GM21528 (cell line): ENCODE measurements around the gene TMED1.
"Not testable (repeated sequence)": the region's sequence is repeated elsewhere in the genome, so short reads cannot be mapped to it uniquely, and the experiment has no call there.

Experiments used
- ATAC-seq: cut with Tn5 transposase; IDR thresholded peaks from one replicate; pipeline ENCODE4 v1.9.1; 2021; ENCODE audit warnings: mild to moderate bottlenecking, moderate library complexity; ENCODE audit not compliant: unreplicated experiment, low FRiP score

TMED1 gene

DNA sequence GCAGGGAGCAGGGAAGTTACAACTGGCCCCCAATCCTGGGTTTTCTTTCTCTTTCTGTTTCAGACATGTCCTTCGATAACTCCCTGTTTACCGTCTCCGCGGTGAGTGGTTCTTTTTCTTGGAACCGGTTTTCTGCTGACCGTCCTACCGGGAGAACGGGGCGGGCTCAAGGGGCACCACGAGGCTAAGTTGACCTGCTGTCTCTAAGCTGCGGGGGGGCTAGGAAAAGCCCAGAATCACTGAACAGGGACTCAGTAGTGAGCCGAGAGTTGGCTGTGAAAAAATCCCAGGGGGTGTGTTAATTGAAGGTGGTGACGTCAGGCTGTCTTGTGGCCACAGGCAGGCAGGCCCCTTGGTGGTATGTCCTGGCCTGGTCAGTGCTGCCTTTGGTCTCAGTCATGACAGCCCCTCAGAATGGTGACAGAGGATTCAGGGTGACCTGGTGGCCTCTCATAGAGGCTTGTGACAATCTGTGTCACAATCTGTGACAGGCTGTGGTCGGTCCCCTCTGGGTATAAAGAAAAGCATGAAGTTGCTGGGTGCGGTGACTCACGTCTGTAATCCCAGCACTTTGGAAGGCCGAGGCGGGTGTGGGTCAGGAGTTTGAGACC is 27.2 kb upstream of the TMED1 start:
- no peak for ATAC-seq

DNA sequence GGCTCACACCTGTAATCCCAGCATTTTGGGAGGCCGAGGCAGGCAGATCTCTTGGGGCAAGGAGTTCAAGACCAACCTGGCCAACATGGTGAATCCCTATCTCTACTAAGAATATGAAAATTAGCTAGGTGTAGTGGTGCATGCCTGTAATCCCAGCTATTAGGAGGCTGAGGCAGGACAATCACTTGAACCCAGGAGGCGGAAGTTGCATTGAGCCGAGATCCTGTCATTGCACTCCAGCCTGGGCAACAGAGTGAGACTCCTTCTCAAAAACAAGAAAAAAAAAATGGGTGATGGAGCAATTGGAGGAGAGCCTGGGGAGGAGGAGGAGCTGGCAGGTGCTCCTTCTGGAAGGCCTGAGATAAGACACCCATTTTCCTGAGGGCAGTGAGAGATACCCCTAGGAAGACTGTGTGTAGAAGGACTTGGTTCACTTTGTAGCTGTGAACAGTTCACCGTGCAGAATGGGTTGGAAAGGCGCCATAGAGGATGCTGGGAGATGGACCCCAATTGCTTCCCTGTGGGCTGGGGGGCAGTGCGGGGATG is 26.6 kb upstream of the TMED1 start:
- ATAC-seq, result no peak

DNA sequence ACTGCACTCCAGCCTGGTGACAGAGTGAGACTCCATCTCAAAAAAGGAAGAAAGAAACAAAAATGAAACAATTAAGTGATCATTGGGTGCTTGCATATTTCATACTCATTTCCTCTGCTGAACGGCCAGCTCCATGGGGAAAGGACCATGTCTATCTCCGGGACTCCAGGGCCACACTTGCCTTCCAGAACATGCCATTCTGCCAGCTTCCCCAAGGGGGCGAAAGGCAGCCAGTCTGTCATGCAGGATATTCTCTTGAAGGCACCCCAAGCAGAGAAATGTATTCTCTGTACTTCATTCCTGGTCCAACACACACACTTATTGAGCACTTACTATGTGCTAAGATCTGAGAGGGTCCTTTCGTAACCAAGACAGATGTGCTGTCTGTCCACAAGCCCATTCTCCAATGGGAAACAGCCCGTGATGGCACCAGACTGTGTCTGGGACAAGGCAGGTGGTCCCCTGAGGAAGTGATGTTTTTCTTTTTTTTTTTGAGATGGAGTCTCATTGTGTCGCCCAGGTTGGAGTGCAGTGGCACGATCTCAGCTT is 25.2 kb upstream of the TMED1 start:
- no peak for ATAC-seq

DNA sequence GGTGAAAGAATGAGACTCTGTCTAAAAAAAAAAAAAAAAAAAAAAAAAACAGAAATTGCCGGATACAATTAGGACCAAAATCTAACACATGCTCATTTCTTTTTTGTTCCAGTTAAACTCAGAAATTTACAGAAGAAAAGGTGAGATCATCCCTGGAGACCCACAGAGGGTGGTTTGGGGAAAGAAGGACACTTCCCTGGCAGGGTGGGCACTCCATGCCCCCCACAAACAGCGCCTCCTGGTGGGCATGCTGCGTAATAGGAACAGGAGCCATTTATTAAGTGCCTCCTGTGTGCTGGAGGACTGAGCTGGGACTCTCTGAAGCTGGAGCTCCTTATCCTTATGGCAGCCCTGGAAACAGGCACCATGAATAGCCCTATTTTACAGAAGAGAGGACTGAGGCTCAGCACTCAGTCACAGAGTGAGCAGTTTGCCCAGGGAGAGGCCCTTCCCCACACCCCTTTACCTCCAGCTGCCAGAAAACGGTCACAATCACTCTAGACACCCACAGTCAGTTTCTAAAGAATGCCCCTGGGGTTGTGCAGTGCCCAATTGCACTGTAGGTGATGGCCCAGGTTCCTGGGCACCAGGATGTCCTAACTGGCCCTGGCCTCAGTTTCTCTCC is 22.3 kb upstream of the TMED1 start:
- ATAC-seq, result no peak

DNA sequence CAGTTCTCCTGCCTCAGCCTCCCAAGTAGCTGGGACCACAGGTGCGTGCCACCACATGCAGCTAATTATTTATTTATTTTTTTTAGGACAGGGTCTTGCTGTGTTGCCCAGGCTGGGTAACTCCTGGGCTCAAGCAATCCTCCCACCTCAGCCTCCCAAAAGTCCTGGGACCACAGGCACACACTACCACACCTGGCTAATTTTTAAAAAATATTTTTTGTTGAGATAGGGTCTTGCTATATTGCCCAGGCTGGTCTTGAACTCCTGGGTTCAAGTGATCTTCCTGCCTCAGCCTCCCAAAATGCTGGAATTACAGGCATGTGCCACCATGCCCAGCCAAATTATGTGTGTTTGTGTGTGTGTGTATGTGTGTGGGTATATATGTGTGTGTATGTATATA is 20.9 kb upstream of the TMED1 start:
- not testable (repeated sequence) for ATAC-seq

DNA sequence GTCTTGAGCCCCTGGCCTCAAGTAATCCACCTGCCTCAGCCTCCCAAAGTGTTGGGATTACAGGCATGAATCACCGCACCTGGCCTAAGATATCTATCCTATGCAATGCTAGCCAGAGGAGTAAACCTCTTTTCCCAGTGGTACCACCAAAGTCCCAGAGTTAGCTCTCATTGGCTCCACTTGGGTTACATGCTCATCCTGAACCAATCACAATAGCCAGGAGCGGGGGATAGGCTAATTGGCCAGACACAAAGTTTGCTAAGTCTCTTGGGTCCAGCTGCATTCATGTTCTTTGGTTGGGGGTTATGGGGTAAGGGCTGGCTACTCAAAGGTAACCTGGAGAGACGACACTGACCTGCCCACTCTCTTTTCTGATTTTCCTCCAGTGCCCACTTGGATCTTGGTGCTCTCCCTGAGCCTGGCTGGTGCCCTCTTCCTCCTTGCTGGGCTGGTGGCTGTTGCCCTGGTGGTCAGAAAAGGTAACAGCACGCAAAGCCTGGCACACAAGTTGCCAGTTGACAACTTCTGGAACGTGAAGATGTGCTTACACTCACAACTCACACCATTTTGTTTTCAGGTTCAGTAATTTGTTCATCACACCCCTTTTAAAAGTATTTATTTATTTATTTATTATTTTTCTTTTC is 20.0 kb upstream of the TMED1 start:
- no peak for ATAC-seq

DNA sequence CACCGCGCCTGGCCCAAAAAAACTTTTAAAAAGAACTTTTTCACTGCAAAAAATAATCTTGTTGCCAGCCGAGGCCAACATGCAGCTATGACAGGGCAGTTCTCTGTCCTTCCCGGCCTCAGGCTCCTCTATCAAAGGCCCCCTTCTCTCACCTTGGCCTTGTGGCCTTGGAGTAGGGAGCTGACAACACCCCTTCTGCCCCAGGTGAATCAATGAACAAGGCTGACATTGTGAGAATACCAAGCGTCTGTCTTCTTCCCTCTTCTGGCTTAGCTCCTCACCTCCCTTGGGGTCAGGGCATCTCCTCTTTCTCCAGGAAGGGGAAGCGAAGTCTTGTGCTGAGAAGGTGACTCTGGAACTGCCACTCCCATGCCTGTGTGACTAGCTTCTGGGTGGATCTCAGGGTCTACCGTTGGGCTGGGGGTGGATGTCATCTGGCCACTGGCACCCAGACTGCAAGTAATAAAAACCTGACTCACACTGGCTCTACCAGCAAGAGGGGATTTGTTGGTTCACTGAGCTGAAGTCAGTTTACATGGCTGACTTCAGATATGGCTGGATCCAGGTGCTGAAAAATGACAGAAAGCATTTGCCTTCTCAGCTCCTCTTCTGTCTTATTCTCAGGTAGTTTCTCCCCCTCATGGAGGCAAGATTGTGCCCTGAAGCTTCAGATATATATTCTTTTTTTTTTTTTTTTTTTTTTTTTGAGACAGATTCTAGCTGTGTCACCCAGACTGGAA is 18.5 kb upstream of the TMED1 start:
- ATAC-seq, result no peak

DNA sequence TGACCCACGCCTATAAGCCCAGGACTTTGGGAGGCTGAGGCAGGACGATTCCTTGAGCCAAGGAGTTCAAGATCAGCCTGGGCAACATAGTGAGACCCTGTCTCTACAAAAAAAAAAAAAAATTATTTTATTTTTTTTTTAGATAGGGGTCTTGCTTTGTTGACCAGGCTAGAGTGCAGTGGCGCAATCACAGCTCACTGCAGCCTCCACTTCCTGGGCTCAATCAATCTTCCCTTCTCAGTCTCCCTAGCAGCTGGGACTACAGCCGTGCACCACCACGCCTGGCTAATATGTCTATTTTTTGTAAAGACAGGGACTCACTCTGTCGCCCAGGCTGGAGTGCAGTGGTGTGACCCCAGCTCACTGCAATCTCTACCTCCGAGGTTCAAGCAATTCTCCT is 16.9 kb upstream of the TMED1 start:
- no peak for ATAC-seq

DNA sequence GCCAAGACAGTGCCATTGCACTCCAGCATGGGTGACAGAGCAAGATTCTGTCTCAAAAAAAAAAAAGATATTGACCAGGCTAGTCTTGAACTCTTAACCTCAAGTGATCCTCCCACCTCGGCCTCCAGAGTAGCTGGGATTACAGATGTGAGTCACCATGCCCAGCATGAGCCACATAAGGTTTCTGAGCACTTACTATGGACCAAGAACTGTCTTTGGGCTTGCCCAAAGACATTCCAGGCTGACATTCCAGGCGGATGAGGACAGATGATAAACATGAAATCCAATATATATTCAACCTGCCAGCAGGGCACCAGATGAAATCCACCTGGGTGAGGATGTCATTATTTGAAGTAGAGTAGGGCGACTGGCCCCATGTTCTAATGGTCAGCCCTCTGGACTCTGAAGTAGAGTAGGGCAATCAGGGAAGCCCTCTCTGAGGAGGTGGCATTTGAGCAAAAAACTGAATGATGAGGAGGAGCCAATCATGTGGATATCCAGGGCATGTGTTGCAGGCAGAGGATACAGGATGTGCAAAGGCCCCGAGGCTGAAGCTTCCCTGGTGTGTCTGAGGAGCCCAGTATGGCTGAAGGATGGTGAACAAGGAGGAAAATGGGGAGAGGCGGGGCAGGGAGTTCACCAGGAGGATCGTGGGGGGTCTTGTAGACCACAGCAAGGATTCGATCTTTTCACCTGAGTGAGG is 16.2 kb upstream of the TMED1 start:
- ATAC-seq, result no peak

DNA sequence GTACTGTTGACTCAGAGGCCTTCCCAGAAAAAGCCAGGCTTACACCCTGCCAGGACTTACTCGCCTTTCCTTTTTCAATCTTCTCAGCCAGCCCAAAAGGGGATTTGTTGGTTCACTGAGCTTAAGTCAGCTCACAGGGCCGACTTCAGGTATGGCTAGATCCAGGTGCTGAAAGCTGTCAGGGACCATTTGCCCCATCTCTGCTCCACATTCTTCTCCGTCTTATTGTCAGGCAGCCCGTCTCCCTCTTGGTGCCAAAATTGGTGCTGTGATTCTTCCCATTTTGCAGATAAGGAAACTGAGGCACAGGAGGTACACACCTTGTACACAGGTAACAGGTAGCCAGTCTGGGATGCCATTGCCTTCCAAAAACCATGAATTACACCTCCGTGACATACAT is 14.6 kb upstream of the TMED1 start:
- ATAC-seq, result no peak

DNA sequence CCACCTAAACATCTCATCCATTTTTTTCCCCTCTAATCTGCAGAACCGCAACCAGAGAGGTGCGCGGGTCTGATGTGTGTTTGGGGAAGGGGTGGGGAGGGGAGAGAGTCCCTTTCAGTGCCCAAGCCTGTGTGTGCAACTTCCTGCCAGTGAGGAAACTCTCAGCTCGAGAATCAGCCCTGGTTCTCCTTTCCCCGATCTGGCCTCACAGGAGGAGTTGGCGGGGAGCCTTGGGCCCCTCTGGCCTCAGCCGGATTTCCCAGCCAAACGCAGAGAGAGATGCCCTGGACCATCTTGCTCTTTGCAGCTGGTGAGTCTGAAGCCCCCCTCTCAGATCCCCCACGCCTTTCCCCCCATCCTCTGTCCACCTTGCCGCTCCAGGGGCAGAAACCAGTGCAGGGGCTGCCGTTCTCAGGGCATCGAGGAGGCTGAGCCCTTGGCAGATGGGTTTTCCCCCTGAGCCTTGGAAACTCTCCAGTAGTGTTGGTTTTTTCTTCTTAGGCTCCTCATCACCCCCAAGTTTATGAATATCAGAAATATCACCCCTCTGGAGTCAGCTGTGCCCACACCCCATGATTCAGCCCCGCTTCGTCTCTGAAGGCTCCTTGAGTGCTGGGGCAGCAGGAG is 12.3 kb upstream of the TMED1 start, which contains the start of gene C19orf38:
Gene C19orf38 (plus strand): TSS at position 186 of the 627 bp plus-strand sequence. CDS start 94 bp downstream, at position 280.
- no peak for ATAC-seq

DNA sequence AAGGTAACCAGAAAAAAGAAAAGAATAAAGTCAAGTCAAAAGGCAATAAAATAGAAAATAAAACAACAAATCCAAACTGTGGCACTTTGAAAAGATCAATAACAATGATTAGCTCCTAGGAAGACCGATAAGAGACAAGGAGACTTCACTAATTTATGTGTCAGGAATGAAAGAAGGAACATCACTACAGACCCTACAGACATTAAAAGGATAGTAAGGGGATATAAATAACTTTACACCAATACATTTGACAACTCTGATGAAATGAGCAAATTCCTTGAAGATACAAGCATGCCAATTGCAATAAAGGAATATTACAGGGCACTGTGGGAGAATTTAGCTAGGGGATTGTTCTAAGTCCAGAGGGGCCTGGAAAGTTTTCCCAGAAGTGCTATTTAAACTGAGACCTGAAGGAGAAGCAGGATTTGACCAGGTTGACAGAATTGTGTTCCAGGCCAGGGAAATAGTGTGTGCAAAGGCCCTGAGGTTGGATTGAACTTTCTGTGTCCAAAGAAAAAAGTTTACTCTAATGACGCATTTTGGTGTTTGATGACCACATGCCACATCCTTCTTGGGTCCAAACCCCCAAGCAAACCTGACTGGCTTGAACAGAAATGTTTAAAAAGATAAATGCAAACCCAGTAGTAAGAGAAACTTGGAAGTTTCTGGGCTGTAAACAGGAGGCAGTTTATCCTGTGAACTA is 10.6 kb upstream of the TMED1 start:
- ATAC-seq, result no peak

DNA sequence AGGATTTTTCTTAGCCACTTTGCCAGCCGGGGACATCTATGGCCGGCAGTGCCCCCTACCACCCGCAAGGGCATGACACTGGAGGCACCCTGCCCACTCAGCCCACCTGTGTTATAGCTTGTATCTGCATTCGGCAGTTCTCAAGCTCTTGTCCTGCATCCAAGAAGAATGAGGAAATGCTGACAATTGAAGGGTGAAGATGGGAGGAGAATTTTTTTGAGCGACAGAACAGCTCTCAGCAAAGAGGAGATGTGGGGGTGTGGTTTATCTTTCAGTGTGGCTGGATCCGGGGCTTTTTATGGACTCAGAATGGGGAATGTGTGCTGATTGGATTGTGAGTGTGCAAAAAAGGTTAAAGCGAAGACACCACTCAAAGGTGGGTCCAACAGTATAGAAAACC is 6.8 kb upstream of the TMED1 start:
- no peak for ATAC-seq

DNA sequence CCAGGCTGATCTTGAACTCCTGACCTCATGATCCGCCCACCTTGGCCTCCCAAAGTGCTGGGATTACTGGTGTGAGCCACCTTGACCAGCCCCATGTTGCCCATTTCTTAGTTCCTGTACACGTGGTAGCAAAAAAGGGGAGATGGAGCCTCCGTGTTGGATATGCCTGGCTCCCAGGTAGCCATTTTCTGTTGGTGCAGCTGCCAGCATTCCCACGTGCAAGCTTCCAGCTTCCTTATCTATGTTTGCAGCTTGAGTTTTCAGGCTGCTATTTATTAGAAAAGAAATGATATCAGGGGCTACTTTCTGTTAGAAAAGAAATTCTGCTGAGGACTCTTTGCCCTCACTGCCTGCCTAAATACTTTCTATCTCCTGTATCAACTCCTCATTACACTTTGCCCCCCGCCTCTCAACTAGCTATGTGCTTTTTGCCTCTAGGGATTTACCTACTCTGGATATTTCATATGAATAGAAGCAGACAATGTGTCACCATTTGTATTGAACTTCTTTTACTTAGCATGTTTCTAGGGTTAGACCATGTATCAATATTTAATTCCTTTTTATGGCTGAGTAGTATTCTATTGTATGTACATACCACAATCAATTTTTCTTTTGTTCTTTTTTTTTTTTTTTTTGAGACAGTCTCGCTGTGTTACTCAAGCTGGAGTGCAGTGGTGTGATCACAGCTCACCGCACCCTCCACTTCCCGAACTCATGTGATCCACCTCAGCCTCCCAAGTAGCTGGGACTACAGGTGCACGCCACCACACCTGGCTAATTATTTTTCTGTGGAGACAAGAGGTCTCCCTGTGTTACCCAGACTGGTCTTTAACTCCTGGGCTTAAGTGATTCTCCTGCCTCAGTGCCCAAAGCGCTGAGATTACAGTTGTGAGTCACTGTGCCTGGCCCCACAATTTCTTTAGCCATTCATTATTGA is 3.4 kb upstream of the TMED1 start:
- ATAC-seq, result no peak

DNA sequence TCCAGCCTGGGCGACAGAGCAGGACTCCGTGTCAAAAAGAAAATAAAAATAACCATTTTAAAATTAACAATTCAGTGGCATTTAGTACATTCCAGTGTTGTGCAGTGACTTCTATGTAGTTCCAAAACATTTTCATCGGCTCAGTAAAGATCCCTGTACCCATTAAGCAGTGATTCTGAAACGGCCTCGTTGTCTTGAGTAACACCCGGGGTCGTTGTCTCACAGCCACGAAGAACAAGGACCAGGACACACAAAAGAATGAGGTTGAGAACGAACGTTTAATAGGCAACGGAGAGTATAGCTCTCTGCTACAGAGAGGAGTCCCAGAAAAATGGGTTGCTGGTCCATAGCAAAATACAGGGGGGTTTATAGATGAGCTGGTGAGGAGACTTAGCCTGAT is 2.4 kb upstream of the TMED1 start:
- ATAC-seq, result no peak

DNA sequence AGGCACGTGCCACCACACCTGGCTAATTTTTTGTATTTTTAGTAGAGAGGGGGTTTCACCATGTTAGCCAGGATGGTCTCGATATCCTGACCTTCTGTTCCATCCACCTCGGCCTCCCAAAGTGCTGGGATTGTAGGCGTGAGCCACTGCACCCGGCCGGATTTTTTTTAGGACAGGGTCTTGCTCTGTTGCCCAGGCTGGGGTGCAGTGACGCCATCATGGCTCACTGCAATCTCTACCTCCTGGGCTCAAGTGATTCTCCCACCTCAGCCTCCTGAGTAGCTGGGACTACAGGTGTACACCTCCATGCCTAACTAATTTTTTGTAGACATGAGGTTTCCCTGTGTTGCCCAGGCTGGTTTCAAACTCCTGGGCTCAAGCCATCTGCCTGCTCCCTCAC is 1.6 kb upstream of the TMED1 start:
- not testable (repeated sequence) for ATAC-seq

DNA sequence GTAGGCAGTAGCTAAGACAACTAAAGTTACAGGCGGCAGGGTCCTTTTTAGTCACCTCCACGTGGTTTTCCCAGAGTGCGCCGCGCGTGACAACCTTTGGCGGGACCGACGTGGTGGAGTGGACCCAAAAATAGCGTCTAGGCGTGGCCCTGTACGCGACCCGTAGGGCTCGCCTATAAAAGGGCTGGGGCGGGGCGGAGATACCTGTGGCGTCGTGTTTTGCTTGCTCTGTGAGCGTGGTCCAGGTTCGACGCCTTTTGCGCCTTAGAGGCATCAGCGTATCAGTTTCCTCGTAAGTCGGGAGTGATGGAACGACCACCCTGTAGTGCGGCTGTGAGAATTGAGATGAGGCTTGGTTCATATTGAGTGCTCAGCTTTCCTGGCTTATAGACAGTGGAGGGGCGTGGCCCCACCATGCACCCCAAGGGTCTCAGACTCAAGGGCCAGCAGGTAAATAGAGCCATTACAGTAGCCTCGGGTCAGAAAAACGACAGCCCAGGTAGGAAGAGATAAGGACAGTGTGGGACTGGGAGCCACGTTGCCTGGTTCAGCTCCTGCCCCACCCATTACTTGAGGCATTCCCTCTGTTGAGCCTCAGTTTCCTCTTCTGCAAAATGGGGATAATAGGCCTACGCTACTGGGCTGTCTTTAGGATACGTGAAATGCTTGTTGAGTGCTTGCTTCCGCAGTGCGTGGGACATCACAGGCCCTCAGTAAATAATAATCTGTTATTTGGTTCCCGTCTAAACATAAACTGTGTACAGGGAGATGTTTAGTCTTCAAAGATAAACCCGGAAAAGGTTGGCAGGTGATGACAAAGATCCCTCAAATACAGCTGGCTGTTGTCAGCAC is 693 bp upstream of the TMED1 start:
- no peak for ATAC-seq
